DMS153 treated with DMSO at 0.1 percent for 48 hours (cell line): ENCODE data around the gene SIGLEC10.
A peak's percentile ranks its signal among the peaks of the same experiment; 100 is the strongest.

ENCODE experiments used
- DNase-seq: peaks from one replicate; lab custom pipeline; 2025; ENCODE audit not compliant: unreplicated experiment; lab: John Stamatoyannopoulos, UW

The SIGLEC10 gene

GRCh38 chr19:51367255-51367564 is 50.2 kb downstream of the SIGLEC10 start:
- DNase-seq = no peak

GRCh38 chr19:51366389-51367254 is 50.8 kb downstream of the SIGLEC10 start:
- DNase-seq = peak; percentile 94

- DNase-seq = no peak
Measured at GRCh38 chr19:51365965-51366388, 51.5 kb downstream of the SIGLEC10 start, which contains the start of gene ETFB. Gene ETFB, minus strand, starts transcription at chr19:51366388. Its CDS starts 62 bp downstream, at chr19:51366326.

DNA sequence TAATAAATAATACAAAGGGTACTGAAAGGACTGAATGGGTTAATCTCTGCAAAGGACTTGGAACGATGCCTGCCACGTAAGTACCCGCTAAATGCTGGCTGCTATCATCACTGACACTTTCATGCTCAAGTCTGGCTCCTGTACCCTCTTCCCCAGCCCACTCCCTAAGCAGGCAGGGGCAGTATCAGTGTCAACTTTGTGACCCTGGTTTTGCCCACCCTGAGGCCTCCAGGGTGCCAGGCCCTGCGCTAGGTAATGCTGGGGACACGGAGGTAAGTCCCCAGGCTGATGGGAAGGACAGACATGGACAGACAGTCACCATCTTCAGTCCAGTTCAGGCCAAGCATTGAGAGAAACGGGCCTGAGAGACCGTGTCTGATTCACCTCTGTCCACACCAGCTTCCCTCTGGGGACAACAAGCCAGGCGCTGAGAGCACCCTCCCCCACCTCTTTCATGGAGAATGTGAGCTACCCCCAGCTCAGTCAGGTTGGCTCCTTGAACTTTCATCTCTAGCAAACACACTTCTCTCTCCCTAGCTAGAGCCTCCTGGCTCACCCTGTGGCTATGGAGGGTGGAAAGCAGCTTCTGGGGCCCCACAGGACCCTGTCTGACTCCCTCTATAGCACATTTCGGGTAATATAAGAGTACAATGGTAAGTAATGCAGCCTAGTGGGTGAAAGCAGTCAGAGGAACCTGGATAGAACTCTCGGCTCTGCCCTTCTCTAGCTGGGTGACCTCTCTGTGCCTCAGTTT is 52.1 kb downstream of the SIGLEC10 start:
- no peak for DNase-seq

GRCh38 chr19:51364200-51365106 is 53.0 kb downstream of the SIGLEC10 start:
- no peak for DNase-seq

DNA sequence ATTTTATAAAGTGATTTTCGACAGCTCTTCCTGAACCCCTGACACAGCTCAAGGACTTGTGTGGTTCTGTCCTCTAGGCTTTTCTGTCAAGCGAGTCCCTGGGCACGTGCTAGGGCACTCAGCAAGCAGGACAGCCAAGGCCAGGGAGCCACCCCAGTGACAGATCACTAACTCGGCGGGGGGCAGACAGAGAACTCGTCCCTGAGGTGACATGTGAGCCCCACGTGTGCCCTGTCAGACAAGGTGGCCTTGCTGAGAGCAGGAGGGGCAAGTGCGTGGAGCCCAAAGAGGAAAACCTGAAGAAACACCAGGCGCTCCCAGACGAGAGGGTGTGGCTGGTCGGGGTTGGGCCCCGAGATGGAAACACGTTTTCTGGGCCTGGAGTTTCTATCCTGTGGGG is 56.2 kb downstream of the SIGLEC10 start:
- DNase-seq = no peak
